SK-N-MC (cell line): ENCODE measurements around the gene FKRP.
"Not testable (repeated sequence)": the region's sequence is repeated elsewhere in the genome, so short reads cannot be mapped to it uniquely, and the experiment has no call there.

Experiments
- DNase-seq: peaks from one replicate; pipeline ENCODE4 v3.0.0-alpha.2; 2011; ENCODE audit warnings: low read depth, low spot score
- H3K27ac ChIP-seq: fragments of 200-600 bp; sonication (generic); 2 replicates; pipeline ENCODE4 v1.5.1; 2016; ENCODE audit warnings: mixed run types
- H3K36me3 ChIP-seq: fragments of 200-600 bp; sonication (generic); 2 replicates; pipeline ENCODE4 v1.6.1; 2017; ENCODE audit warnings: antibody characterized with exemption, low read length, mixed read lengths; ENCODE audit not compliant: insufficient read depth
- H3K4me3 ChIP-seq: fragments of 200-600 bp; sonication (generic); 2 replicates; pipeline ENCODE4 v1.5.1; 2016
- H3K9ac ChIP-seq: fragments of 200-600 bp; sonication (generic); 2 replicates; pipeline ENCODE4 v1.8.0; 2017; ENCODE audit warnings: mixed run types, mixed read lengths; ENCODE audit not compliant: insufficient read length
- H3K9me3 ChIP-seq: fragments of 200-600 bp; sonication (generic); 2 replicates; pipeline ENCODE4 v1.6.1; 2017; ENCODE audit warnings: low read depth, mild to moderate bottlenecking, antibody characterized with exemption, low read length, moderate library complexity, mixed read lengths
- EZH2 ChIP-seq: fragments of 200-600 bp; sonication (generic); IDR thresholded peaks from one replicate; pipeline ENCODE4 v1.6.1; 2017; ENCODE audit warnings: antibody characterized with exemption
- FOXP2 ChIP-seq: optimal IDR thresholded peaks from 2 replicates; pipeline ENCODE3; 2011; ENCODE audit warnings: mild to moderate bottlenecking, moderate library complexity; ENCODE audit not compliant: insufficient read depth; ENCODE audit errors: extremely low read length, control extremely low read depth
- POLR2AphosphoS5 ChIP-seq: IDR thresholded peaks from 2 replicates; pipeline ENCODE4 v1.6.1; 2012; ENCODE audit warnings: mild to moderate bottlenecking, low read depth, low read length, borderline replicate concordance

The FKRP gene

GRCh38 chr19:46788968-46789338, 43.1 kb downstream of the FKRP start:
- TF ChIP-seq EZH2 = no peak
- no peak for TF ChIP-seq POLR2AphosphoS5
- no peak for TF ChIP-seq FOXP2
- Histone ChIP-seq H3K9me3 (no peaks in the 10 kb centered on the region), H3K36me3 (peaks cover 21% of the 10 kb centered on the region), H3K9ac (no peak overlapping the region), H3K4me3 (peak overlapping the region; percentile 33; the same call in 1 of the 2 replicates), H3K27ac (no peak overlapping the region)
- DNase-seq = no peak

- peaks cover 17% of the 10 kb centered on the region for H3K36me3 ChIP-seq
- TF ChIP-seq FOXP2 = no peak
- TF ChIP-seq EZH2 = no peak
- TF ChIP-seq POLR2AphosphoS5 = no peak
- no peak overlapping the region for H3K9ac ChIP-seq
- H3K9me3 ChIP-seq = no peaks in the 10 kb centered on the region
- no peak overlapping the region for H3K4me3 ChIP-seq
- no peak for DNase-seq
- no peak overlapping the region for H3K27ac ChIP-seq
Measured at GRCh38 chr19:46789371-46789770, 43.5 kb downstream of the FKRP start.

- no peak for DNase-seq
- TF ChIP-seq FOXP2 (no peak), EZH2 (no peak), POLR2AphosphoS5 (no peak)
- Histone ChIP-seq H3K36me3 (no peaks in the 10 kb centered on the region; the same call in 1 of the 2 replicates), H3K9ac (no peak overlapping the region), H3K27ac (no peak overlapping the region), H3K9me3 (no peaks in the 10 kb centered on the region), H3K4me3 (no peak overlapping the region)
Measured at GRCh38 chr19:46791944-46792343, 46.1 kb downstream of the FKRP start.

GRCh38 chr19:46797881-46798280, 52.0 kb downstream of the FKRP start:
- Histone ChIP-seq H3K9me3 (no peaks in the 10 kb centered on the region), H3K27ac (no peak overlapping the region), H3K9ac (no peak overlapping the region), H3K4me3 (no peak overlapping the region), H3K36me3 (no peaks in the 10 kb centered on the region)
- no peak for TF ChIP-seq FOXP2
- no peak for TF ChIP-seq POLR2AphosphoS5
- TF ChIP-seq EZH2 = no peak
- DNase-seq = no peak

- Histone ChIP-seq H3K27ac (no peak overlapping the region), H3K9ac (no peak overlapping the region), H3K9me3 (no peaks in the 10 kb centered on the region), H3K36me3 (no peaks in the 10 kb centered on the region), H3K4me3 (no peak overlapping the region)
- no peak for TF ChIP-seq FOXP2
- TF ChIP-seq POLR2AphosphoS5 = no peak
- TF ChIP-seq EZH2 = no peak
- DNase-seq = no peak
Measured at GRCh38 chr19:46798713-46799112, 52.9 kb downstream of the FKRP start.

- no peak for DNase-seq
- no peak overlapping the region for H3K27ac ChIP-seq
- no peak overlapping the region for H3K4me3 ChIP-seq
- H3K9ac ChIP-seq = no peak overlapping the region
- no peaks in the 10 kb centered on the region for H3K36me3 ChIP-seq
- TF ChIP-seq POLR2AphosphoS5 = no peak
- no peak for TF ChIP-seq FOXP2
- no peaks in the 10 kb centered on the region for H3K9me3 ChIP-seq
Measured at GRCh38 chr19:46802152-46802551, 56.3 kb downstream of the FKRP start.

- H3K36me3 ChIP-seq = no peaks in the 10 kb centered on the region
- DNase-seq = no peak
- H3K27ac ChIP-seq = no peak overlapping the region
- H3K4me3 ChIP-seq = no peak overlapping the region
- H3K9ac ChIP-seq = no peak overlapping the region
- TF ChIP-seq EZH2 (no peak), FOXP2 (no peak), POLR2AphosphoS5 (no peak)
- H3K9me3 ChIP-seq = no peaks in the 10 kb centered on the region
Measured at GRCh38 chr19:46803555-46803954, 57.7 kb downstream of the FKRP start.

GRCh38 chr19:46804432-46804831, 58.6 kb downstream of the FKRP start:
- not testable (repeated sequence) for H3K27ac ChIP-seq, H3K4me3 ChIP-seq, DNase-seq

GRCh38 chr19:46806656-46807055, 60.8 kb downstream of the FKRP start:
- no peak overlapping the region for H3K9ac ChIP-seq
- DNase-seq = no peak

More at GRCh38 chr19:46804432-46804831, 58.6 kb downstream of the FKRP start:
- H3K9ac ChIP-seq, H3K36me3 ChIP-seq, H3K9me3 ChIP-seq: not testable (repeated sequence)

More at GRCh38 chr19:46806656-46807055, 60.8 kb downstream of the FKRP start:
- Histone ChIP-seq H3K36me3 (no peaks in the 10 kb centered on the region), H3K9me3 (no peaks in the 10 kb centered on the region), H3K4me3 (no peak overlapping the region), H3K27ac (no peak overlapping the region)
- no peak for TF ChIP-seq POLR2AphosphoS5
